H1 (cell line): Measurements from ENCODE around the gene MBNL2. TPM values are rescaled to one million over a fixed set of nuclear protein-coding genes. Genes with fewer than 3 reads are reported as not detected.

Experiments used
- CTCF ChIA-PET: fragments of 300-600 bp; sonication (Branson Sonifier 250); formaldehyde crosslinking; loops from one replicate; lab custom pipeline; 2021; ENCODE audit not compliant: partially characterized antibody; lab: Charles Lee
- POLR2A ChIA-PET: fragments of 300-600 bp; sonication (Branson Sonifier 250); formaldehyde crosslinking; loops from one replicate; lab custom pipeline; 2021; ENCODE audit warnings: inconsistent platforms; ENCODE audit not compliant: partially characterized antibody; lab: Charles Lee
- DNase-seq, 2 experiments: peaks; one replicate each; pipeline versions ENCODE4 v3.0.0 to v3.0.0-alpha.2; 2010 to 2022; ENCODE audit warnings: low spot score in 2 of 2, low read depth in 1 of 2, mixed read lengths in 1 of 2
- FAIRE-seq: peaks from 2 replicates; lab custom pipeline; 2011; peaks lifted over from hg19 to GRCh38; lab: Jason Lieb, UNC
- H2AFZ ChIP-seq: 2 replicates; pipeline ENCODE4 v1.8.1; 2012; ENCODE audit warnings: low read length, inconsistent platforms
- H2AK5ac ChIP-seq: 2 replicates; pipeline ENCODE4 v1.6.1; 2013; ENCODE audit warnings: low read depth, low read length
- H2BK120ac ChIP-seq: replicated peaks from 2 replicates; pipeline ENCODE3; 2013; ENCODE audit warnings: low read depth, low read length, inconsistent platforms
- H2BK12ac ChIP-seq: 2 replicates; pipeline ENCODE4 v1.6.1; 2013; ENCODE audit warnings: low read depth, low read length
- H2BK15ac ChIP-seq: 2 replicates; pipeline ENCODE4 v1.6.1; 2013; ENCODE audit warnings: low read length
- H2BK20ac ChIP-seq: 2 replicates; pipeline ENCODE4 v1.6.1; 2013; ENCODE audit warnings: low read length
- H2BK5ac ChIP-seq: 2 replicates; pipeline ENCODE4 v1.6.1; 2013; ENCODE audit warnings: low read depth, low read length
- H3K14ac ChIP-seq: 2 replicates; pipeline ENCODE4 v1.6.1; 2013; ENCODE audit warnings: inconsistent platforms; ENCODE audit not compliant: insufficient read length
- H3K18ac ChIP-seq: 2 replicates; pipeline ENCODE4 v1.6.1; 2013; ENCODE audit warnings: low read length; ENCODE audit errors: extremely low read depth
- H3K23ac ChIP-seq: 2 replicates; pipeline ENCODE4 v1.6.1; 2013; ENCODE audit warnings: inconsistent platforms; ENCODE audit not compliant: insufficient read length
- H3K23me2 ChIP-seq: 2 replicates; pipeline ENCODE4 v1.6.1; 2013; ENCODE audit warnings: low read depth, low read length
- H3K27ac ChIP-seq: 2 replicates; pipeline ENCODE4 v1.6.1; 2011; ENCODE audit warnings: low read depth, low read length, inconsistent platforms
- H3K27me3 ChIP-seq, 4 experiments: replicated peaks in 1 of 4; 1 replicate in 1 of 4; 2 replicates in 3 of 4; pipeline versions ENCODE4 v1.6.1 to v1.8.1; 2011 to 2013; ENCODE audit warnings: low read length in 3 of 4, mild to moderate bottlenecking in 3 of 4, inconsistent platforms in 2 of 4, mixed read lengths in 2 of 4, moderate library complexity in 1 of 4; ENCODE audit not compliant: control insufficient read depth in 3 of 4, insufficient read depth in 3 of 4; ENCODE audit errors: extremely low read depth in 1 of 4
- H3K36me3 ChIP-seq, 4 experiments: 2 replicates each; pipeline versions ENCODE4 v1.6.1 to v1.8.1; 2011 to 2013; ENCODE audit warnings: mild to moderate bottlenecking in 4 of 4, low read length in 3 of 4, moderate library complexity in 2 of 4, control low read depth in 1 of 4, inconsistent platforms in 1 of 4; ENCODE audit not compliant: insufficient read depth in 4 of 4, control insufficient read depth in 2 of 4
- H3K4ac ChIP-seq: replicated peaks from 2 replicates; pipeline ENCODE3; 2013; ENCODE audit warnings: low read length, low read depth, mixed read lengths, inconsistent platforms; ENCODE audit not compliant: insufficient read length
- H3K4me1 ChIP-seq, 4 experiments: replicated peaks in 1 of 4; 1 replicate in 1 of 4; 2 replicates in 3 of 4; pipeline versions ENCODE4 v1.6.1 to v1.8.1; 2011 to 2013; ENCODE audit warnings: low read length in 3 of 4, inconsistent platforms in 2 of 4, mixed read lengths in 1 of 4; ENCODE audit not compliant: insufficient read depth in 4 of 4, control insufficient read depth in 3 of 4
- H3K4me2 ChIP-seq, 2 experiments: 2 replicates each; pipeline versions ENCODE4 v1.6.1 to v1.8.1; 2011 to 2013; ENCODE audit warnings: low read depth in 2 of 2, low read length in 2 of 2, control low read depth in 1 of 2, inconsistent platforms in 1 of 2, mild to moderate bottlenecking in 1 of 2; ENCODE audit not compliant: insufficient read depth in 1 of 2
- H3K4me3 ChIP-seq, 4 experiments: fragments of 200-600, 300-600 bp in 1 of 4; sonication (generic), shearing (Covaris generic), sonication (Bioruptor Twin) in 1 of 4; 2 replicates each; pipeline versions ENCODE4 v1.5.1 to v1.8.1; 2011 to 2016; ENCODE audit warnings: low read length in 4 of 4, low read depth in 3 of 4, control low read depth in 2 of 4, inconsistent platforms in 2 of 4, mild to moderate bottlenecking in 2 of 4, mixed read lengths in 1 of 4, moderate library complexity in 1 of 4; ENCODE audit not compliant: insufficient read depth in 2 of 4; ENCODE audit errors: extremely low read depth in 1 of 4
- H3K56ac ChIP-seq: replicated peaks from 2 replicates; pipeline ENCODE3; 2013; ENCODE audit warnings: low read depth, mild to moderate bottlenecking, mixed read lengths, low read length, inconsistent platforms; ENCODE audit not compliant: insufficient read length
- H3K79me1 ChIP-seq: 2 replicates; pipeline ENCODE4 v1.6.1; 2013; ENCODE audit warnings: low read depth, low read length, control low read depth
- H3K79me2 ChIP-seq, 2 experiments: 2 replicates each; pipeline versions ENCODE4 v1.6.1 to v1.8.1; 2012 to 2013; ENCODE audit warnings: low read length in 2 of 2, mild to moderate bottlenecking in 2 of 2, inconsistent platforms in 1 of 2; ENCODE audit not compliant: insufficient read depth in 2 of 2, control insufficient read depth in 1 of 2
- H3K9ac ChIP-seq, 4 experiments: replicated peaks in 1 of 4; 1 replicate in 1 of 4; 2 replicates in 3 of 4; pipeline versions ENCODE4 v1.6.1 to v1.8.1; 2011 to 2013; ENCODE audit warnings: low read depth in 3 of 4, low read length in 3 of 4, control low read depth in 2 of 4, mild to moderate bottlenecking in 2 of 4, moderate library complexity in 2 of 4, inconsistent platforms in 1 of 4; ENCODE audit errors: extremely low read depth in 1 of 4
- H3K9me3 ChIP-seq, 2 experiments: 2 replicates each; pipeline versions ENCODE4 v1.6.1 to v1.8.1; 2012 to 2013; ENCODE audit warnings: mild to moderate bottlenecking in 2 of 2, moderate library complexity in 2 of 2, control low read depth in 1 of 2, inconsistent platforms in 1 of 2, low read depth in 1 of 2, low read length in 1 of 2, mixed read lengths in 1 of 2; ENCODE audit not compliant: insufficient read depth in 2 of 2
- H4K20me1 ChIP-seq, 2 experiments: replicated peaks in 1 of 2; 2 replicates each; pipeline versions ENCODE3 to v1.8.1; 2011 to 2013; ENCODE audit warnings: inconsistent platforms in 2 of 2, low read length in 2 of 2, mild to moderate bottlenecking in 1 of 2; ENCODE audit not compliant: insufficient read depth in 2 of 2, control insufficient read depth in 1 of 2
- H4K5ac ChIP-seq: 2 replicates; pipeline ENCODE4 v1.6.1; 2013; ENCODE audit warnings: low read length, low read depth, mixed read lengths, inconsistent platforms; ENCODE audit not compliant: insufficient read length
- H4K8ac ChIP-seq: 2 replicates; pipeline ENCODE4 v1.8.0; 2013; ENCODE audit warnings: mild to moderate bottlenecking, moderate library complexity, low read length, inconsistent platforms; ENCODE audit not compliant: insufficient read depth; ENCODE audit errors: extremely low read depth
- H4K91ac ChIP-seq: replicated peaks from 2 replicates; pipeline ENCODE3; 2013; ENCODE audit warnings: low read length, mixed read lengths, inconsistent platforms; ENCODE audit not compliant: insufficient read length
- ASH2L ChIP-seq: fragments of 200-600, 300-600 bp; sonication (generic); IDR thresholded peaks from one replicate; pipeline ENCODE4 v1.7.1; 2017; ENCODE audit warnings: low read length
- BCL11A ChIP-seq, 2 experiments: IDR thresholded peaks; one replicate each; pipeline ENCODE4 v1.6.1; 2011; ENCODE audit warnings: low read depth in 2 of 2, low read length in 2 of 2, mild to moderate bottlenecking in 2 of 2
- CBX8 ChIP-seq: fragments of 300-800, 300-1000 bp; sonication (generic); IDR thresholded peaks from 2 replicates; pipeline ENCODE4 v1.7.1; 2016; ENCODE audit warnings: low read depth, low read length, borderline replicate concordance
- CHD2 ChIP-seq: IDR thresholded peaks from 2 replicates; pipeline ENCODE4 v1.6.1; 2012; ENCODE audit warnings: low read length, improper control_type of control experiment
- CTCF ChIP-seq, 3 experiments: IDR thresholded peaks; 1 replicate in 2 of 3; 2 replicates in 1 of 3; pipeline versions ENCODE4 v1.5.1 to v1.6.1; 2011; ENCODE audit warnings: low read length in 3 of 3, mild to moderate bottlenecking in 3 of 3, inconsistent platforms in 2 of 3, low read depth in 1 of 3, moderate library complexity in 1 of 3; ENCODE audit not compliant: insufficient read depth in 1 of 3; ENCODE audit errors: control extremely low read depth in 1 of 3
- HDAC2 ChIP-seq, 2 experiments: fragments of 300-600 bp in 1 of 2; sonication (generic) in 1 of 2; IDR thresholded peaks; 2 replicates each; pipeline ENCODE4 v1.6.1; 2011 to 2012; ENCODE audit warnings: low read depth in 2 of 2, low read length in 2 of 2, mild to moderate bottlenecking in 2 of 2, moderate library complexity in 2 of 2, borderline replicate concordance in 1 of 2, inconsistent platforms in 1 of 2
- KDM4A ChIP-seq: IDR thresholded peaks from one replicate; pipeline ENCODE4 v1.7.1; 2012; ENCODE audit warnings: low read depth, mild to moderate bottlenecking, moderate library complexity, low read length, inconsistent platforms; ENCODE audit not compliant: severe bottlenecking
- NANOG ChIP-seq: IDR thresholded peaks from 2 replicates; pipeline ENCODE4 v1.6.1; 2011; ENCODE audit warnings: low read length, low read depth, mild to moderate bottlenecking, inconsistent platforms; ENCODE audit not compliant: insufficient read depth, poor library complexity, severe bottlenecking
- RNF2 ChIP-seq: fragments of 200-900, 300-1000 bp; sonication (generic); IDR thresholded peaks from 2 replicates; pipeline ENCODE4 v1.7.1; 2016; ENCODE audit warnings: borderline replicate concordance, low read depth, mild to moderate bottlenecking, antibody characterized with exemption, low read length; ENCODE audit not compliant: poor library complexity, severe bottlenecking; ENCODE audit errors: missing control alignments
- TAF1 ChIP-seq: IDR thresholded peaks from 2 replicates; pipeline ENCODE4 v1.6.1; 2011; ENCODE audit warnings: mild to moderate bottlenecking, low read depth, low read length
- TBP ChIP-seq: IDR thresholded peaks from 2 replicates; pipeline ENCODE4 v1.6.1; 2011; ENCODE audit warnings: low read depth, low read length, improper control_type of control experiment
- WGBS, 2 experiments: shearing (Covaris generic) in 1 of 2; methylation state at CpG; one replicate each; pipeline versions ENCODE4 v1.1.6 to v1.1.7; 2013 to 2015; ENCODE audit warnings: low lambda C conversion rate in 2 of 2, mixed read lengths in 2 of 2, inconsistent platforms in 1 of 2, low coverage in 1 of 2, missing lambda C conversion rate in 1 of 2; ENCODE audit not compliant: insufficient replicate concordance in 2 of 2, insufficient coverage in 1 of 2, insufficient read length in 1 of 2; ENCODE audit errors: extremely low coverage in 1 of 2, missing lambda C conversion rate in 1 of 2; 5-methylcytosine and 5-hydroxymethylcytosine counted together
- polyA plus RNA-seq, 7 experiments: library from polyadenylated mRNA; depleted of rRNA in 3 of 7; stranded (reverse) in 5 of 7; unstranded in 2 of 7; fragments of >200 nt in 5 of 7; fragments of 200-250 nt in 2 of 7; gene quantifications; 1 replicate in 5 of 7; 2 replicates in 1 of 7; 4 replicates in 1 of 7; pipeline versions ENCODE4 v1.2.1 to v1.2.3, GENCODE V29; 2011 to 2013; ENCODE audit warnings: missing spikeins in 2 of 7, mixed read lengths in 2 of 7
- total RNA-seq: library from RNA; stranded (reverse); fragmentation: NEBNext Ultra II Directional; extraction: Animal tissue kit (Norgen Biotek cat#: 25700); gene quantifications from 2 replicates; pipeline ENCODE4 v1.2.1, GENCODE V29; 2021

MBNL2 gene
- total and polyA plus RNA-seq, 2 of the 8 experiments (the other 6 are each of a cell fraction or from before 2014, with no cell fraction given), result 1.0 to 2.6 TPM

- no peak overlapping the region for H2AFZ ChIP-seq
- CTCF ChIA-PET, result interaction anchor here (1.6 kb wide), 1 partner anchor 96 kb away, joined by 4 read pairs; no protein-coding TSS in a partner anchor
- TF ChIP-seq CBX8 (no peak), CHD2 (no peak), TBP (no peak), ASH2L (no peak), KDM4A (no peak), TAF1 (no peak), NANOG (no peak), CTCF (IDR thresholded peaks at IDR 0.05; ENCODE audit: control extremely low read depth in 1 of 3, insufficient read depth in 1 of 3, low read depth in 1 of 3, low read length in 3 of 3) (no peak), BCL11A (IDR thresholded peaks at IDR 0.05; ENCODE audit: low read depth in 2 of 2, low read length in 2 of 2) (no peak), RNF2 (no peak), HDAC2 (IDR thresholded peaks at IDR 0.05; ENCODE audit: borderline replicate concordance in 1 of 2, low read depth in 2 of 2, low read length in 2 of 2) (no peak)
These were observed 16.2 kb upstream of the MBNL2 start for GRCh38 chr13:97205982-97206381.

More at GRCh38 chr13:97205982-97206381, 16.2 kb upstream of the MBNL2 start:
- Histone ChIP-seq H3K23ac (no peak overlapping the region), H3K14ac (no peak overlapping the region), H3K27ac (no peak overlapping the region), H2BK20ac (no peak overlapping the region), H3K9ac (no peak overlapping the region), H4K20me1 (no peaks in the 10 kb centered on the region), H3K56ac (no peak overlapping the region), H3K4ac (no peak overlapping the region), H2BK12ac (no peak overlapping the region), H3K9me3 (no peaks in the 10 kb centered on the region), H3K23me2 (no peaks in the 10 kb centered on the region), H3K4me1 (no peaks in the 10 kb centered on the region), H3K79me2 (no peaks in the 10 kb centered on the region), H3K18ac (no peak overlapping the region), H3K4me2 (no peak overlapping the region), H2BK120ac (no peak overlapping the region), H3K27me3 (no peaks in the 10 kb centered on the region), H2AK5ac (no peak overlapping the region), H3K4me3 (no peak overlapping the region), H3K36me3 (no peaks in the 10 kb centered on the region), H4K5ac (no peak overlapping the region), H4K91ac (no peak overlapping the region), H2BK15ac (no peak overlapping the region), H4K8ac (no peak overlapping the region), H3K79me1 (no peaks in the 10 kb centered on the region), H2BK5ac (no peak overlapping the region)
- DNase-seq (no peak), FAIRE-seq (no peak)
- POLR2A ChIA-PET, result no interaction called here
- WGBS, 2 experiments, result 92% methylated on average over 3 of the region's 3 CpGs; no CpG with 5 or more reads in 1 of the 2 experiments
